Sigmoid colon (tissue), 3 donors: ENCODE results near the gene TPCN1.

Source experiments
- POLR2A ChIP-seq, 2 donors: fragments of 450-650 bp; IDR thresholded peaks; one replicate each; pipeline ENCODE4 v1.6.1; 2016; ENCODE audit warnings: antibody characterized with exemption in 2 of 2, mild to moderate bottlenecking in 2 of 2, moderate library complexity in 2 of 2
- TF ChIP-seq, protein P1 (sequence below), 4 experiments: fragments of 450-650 bp in 3 of 4; fragments of 200-600 bp in 1 of 4; IDR thresholded peaks; one replicate each; pipeline ENCODE4 v1.5.1; 2016 to 2019; ENCODE audit warnings: antibody characterized with exemption in 4 of 4, mild to moderate bottlenecking in 3 of 4, moderate library complexity in 2 of 4

DNA sequence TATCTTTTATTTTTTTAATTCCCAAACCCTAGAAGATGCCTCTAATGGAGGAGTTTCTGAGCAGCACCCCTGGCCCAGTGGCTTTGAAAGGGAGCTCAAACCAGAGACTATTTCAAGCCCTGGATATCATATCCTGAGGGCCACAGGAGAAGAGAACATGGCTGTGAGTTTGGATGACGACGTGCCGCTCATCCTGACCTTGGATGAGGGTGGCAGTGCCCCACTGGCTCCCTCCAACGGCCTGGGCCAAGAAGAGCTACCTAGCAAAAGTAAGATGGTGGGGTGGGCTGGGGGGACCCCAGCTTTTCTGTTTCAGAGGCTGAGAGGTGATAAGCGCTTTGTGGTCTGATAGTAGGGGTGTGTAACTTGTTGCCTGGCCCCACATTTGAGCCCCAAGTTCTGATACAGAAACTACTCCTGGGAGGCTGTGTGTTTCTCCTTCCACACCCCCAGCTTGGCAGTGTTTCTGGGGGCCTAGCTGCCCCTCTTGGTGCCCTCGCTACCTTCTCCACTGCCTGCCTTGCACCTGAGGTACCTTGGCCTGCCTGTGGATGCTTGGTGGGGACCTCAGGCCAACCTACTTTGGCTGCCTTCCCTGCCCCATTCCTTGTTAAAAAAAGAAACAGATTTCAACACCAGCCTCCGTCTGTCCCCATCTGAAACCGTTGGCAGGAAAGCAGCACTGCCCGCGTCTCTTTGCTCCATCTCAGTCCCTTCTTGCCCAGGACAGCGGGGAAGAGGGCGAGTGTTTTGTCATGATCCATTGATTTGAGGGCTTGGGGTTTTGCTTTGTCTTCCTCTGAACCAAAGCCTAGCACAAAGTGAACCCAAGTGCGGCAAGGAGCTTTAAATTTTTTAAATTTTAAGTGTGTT, 5.7 kb downstream of the TPCN1 start:
- no peak for TF ChIP-seq POLR2A (IDR thresholded peaks at IDR 0.05)
- TF ChIP-seq, protein P1, sequence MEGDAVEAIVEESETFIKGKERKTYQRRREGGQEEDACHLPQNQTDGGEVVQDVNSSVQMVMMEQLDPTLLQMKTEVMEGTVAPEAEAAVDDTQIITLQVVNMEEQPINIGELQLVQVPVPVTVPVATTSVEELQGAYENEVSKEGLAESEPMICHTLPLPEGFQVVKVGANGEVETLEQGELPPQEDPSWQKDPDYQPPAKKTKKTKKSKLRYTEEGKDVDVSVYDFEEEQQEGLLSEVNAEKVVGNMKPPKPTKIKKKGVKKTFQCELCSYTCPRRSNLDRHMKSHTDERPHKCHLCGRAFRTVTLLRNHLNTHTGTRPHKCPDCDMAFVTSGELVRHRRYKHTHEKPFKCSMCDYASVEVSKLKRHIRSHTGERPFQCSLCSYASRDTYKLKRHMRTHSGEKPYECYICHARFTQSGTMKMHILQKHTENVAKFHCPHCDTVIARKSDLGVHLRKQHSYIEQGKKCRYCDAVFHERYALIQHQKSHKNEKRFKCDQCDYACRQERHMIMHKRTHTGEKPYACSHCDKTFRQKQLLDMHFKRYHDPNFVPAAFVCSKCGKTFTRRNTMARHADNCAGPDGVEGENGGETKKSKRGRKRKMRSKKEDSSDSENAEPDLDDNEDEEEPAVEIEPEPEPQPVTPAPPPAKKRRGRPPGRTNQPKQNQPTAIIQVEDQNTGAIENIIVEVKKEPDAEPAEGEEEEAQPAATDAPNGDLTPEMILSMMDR (IDR thresholded peaks at IDR 0.05) = no peak
